K562 (cell line): ENCODE results near the gene KLHL22. TPM values are rescaled to one million over a fixed set of nuclear protein-coding genes. Genes with fewer than 3 reads are reported as not detected.

Experiments
- FOXK1 ChIP-seq: sonication (generic); formaldehyde crosslinking; IDR thresholded peaks from 2 replicates; pipeline ENCODE4 v1.8.0; 2022; ENCODE audit warnings: missing genetic modification reagents, mild to moderate bottlenecking, borderline replicate concordance
- HDAC8 ChIP-seq: fragments of 450-650 bp; IDR thresholded peaks from 2 replicates; pipeline ENCODE4 v1.6.1; 2016; ENCODE audit warnings: mild to moderate bottlenecking, missing genetic modification characterization, moderate library complexity, missing compliant biosample characterization
- SAFB2 ChIP-seq: fragments of 200-400 bp; formaldehyde crosslinking; IDR thresholded peaks from 2 replicates; pipeline ENCODE4 v1.6.1; 2018; ENCODE audit warnings: borderline replicate concordance, low read length, low read depth, moderate library complexity; ENCODE audit not compliant: severe bottlenecking
- SNIP1 ChIP-seq: fragments of 450-650 bp; IDR thresholded peaks from 2 replicates; pipeline ENCODE4 v1.7.1; 2017; ENCODE audit warnings: low read depth, mild to moderate bottlenecking
- TBL1XR1 ChIP-seq, 2 experiments: IDR thresholded peaks; 2 replicates each; pipeline ENCODE4 v1.6.1; 2012; ENCODE audit warnings: improper control_type of control experiment in 2 of 2, low read length in 2 of 2, mild to moderate bottlenecking in 1 of 2
- ZNF24 ChIP-seq: fragments of 450-650 bp; IDR thresholded peaks from 2 replicates; pipeline ENCODE4 v1.6.1; 2016
- ZNF384 ChIP-seq: IDR thresholded peaks from 2 replicates; pipeline ENCODE4 v1.6.1; 2012; ENCODE audit warnings: low read depth, low read length, improper control_type of control experiment
- polyA plus RNA-seq, 8 experiments: library from polyadenylated mRNA; depleted of rRNA in 4 of 8; stranded (reverse) in 5 of 8; unstranded in 3 of 8; fragments of >200 nt; fragmentation: Nextera tagmentation in 2 of 8; fragmentation: Illumina TruSeq in 1 of 8; extraction: Ambion mirVana in 2 of 8; extraction: Trizol in 1 of 8; gene quantifications; 2 replicates each; pipeline versions ENCODE4 v1.2.1 to v1.2.3, GENCODE V29; 2011 to 2014; ENCODE audit warnings: inconsistent platforms in 1 of 8, missing spikeins in 1 of 8
- total RNA-seq, 7 experiments: library from RNA; depleted of rRNA in 6 of 7; stranded (reverse); fragments of >200 nt in 6 of 7; fragmentation: Illumina TruSeq in 2 of 7; extraction: Trizol in 2 of 7; gene quantifications; 2 replicates each; pipeline versions ENCODE4 v1.2.1 to v1.2.3, GENCODE V29; 2011 to 2021; ENCODE audit warnings: low replicate concordance in 1 of 7
- TF ChIP-seq, protein P1 (sequence below): fragments of 250-450 bp; sonication (Bioruptor Pico); IDR thresholded peaks from 2 replicates; pipeline ENCODE4 v1.9.0; 2021; ENCODE audit warnings: mild to moderate bottlenecking, inconsistent platforms
- TF ChIP-seq, protein P2 (sequence below), 2 experiments: fragments of 150-350 bp in 1 of 2; IDR thresholded peaks; 2 replicates each; pipeline ENCODE4 v1.6.1; 2012 to 2016; ENCODE audit warnings: low read depth in 2 of 2, low read length in 2 of 2, mild to moderate bottlenecking in 1 of 2, moderate library complexity in 1 of 2
- TF ChIP-seq, protein P3 (sequence below): fragments of 250-450 bp; sonication (Bioruptor Pico); IDR thresholded peaks from 2 replicates; pipeline ENCODE4 v1.8.0; 2022; ENCODE audit warnings: inconsistent platforms

Gene KLHL22
- total and polyA plus RNA-seq, 9 of the 15 experiments (the other 6 are each of a cell fraction or from before 2014, with no cell fraction given) = 1.3 to 25.6 (median 15.2) TPM

DNA sequence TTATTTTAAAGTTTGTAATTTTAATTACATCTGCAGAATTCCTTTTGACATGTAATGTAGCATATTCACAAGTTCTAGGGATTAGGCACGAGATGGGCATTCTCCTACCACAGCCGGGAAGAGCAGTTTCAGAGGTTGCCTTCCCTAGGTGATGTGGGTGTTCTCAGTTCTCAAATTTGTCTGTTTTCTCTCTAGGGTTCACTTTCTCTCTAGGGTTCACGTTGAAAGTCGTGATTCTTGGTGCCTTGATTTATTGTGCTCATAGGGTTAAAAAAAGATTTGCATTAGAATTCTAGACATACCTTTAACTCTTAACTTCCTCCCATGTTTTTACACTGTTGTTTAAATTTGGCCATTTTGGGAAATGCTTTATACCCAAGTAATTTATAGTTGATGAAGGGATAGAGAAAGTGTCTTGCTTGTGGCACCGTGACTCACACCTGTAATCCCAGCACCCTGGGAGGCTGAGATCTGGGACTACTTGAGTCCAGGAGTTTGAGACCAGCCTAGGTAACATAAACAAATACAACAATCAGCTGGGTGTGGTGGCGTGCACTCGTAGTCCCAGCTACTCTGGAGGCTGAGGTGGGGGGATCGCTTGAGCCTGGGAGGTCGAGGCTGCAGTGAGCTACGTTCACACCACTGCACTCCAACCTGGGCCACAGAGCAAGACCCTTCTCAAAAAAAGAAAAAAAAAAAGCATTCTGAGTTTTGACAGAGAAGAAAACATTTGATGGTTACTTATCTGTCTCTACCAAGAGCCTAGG, 15.4 kb upstream of the KLHL22 start (continued):
- TF ChIP-seq, protein P1, sequence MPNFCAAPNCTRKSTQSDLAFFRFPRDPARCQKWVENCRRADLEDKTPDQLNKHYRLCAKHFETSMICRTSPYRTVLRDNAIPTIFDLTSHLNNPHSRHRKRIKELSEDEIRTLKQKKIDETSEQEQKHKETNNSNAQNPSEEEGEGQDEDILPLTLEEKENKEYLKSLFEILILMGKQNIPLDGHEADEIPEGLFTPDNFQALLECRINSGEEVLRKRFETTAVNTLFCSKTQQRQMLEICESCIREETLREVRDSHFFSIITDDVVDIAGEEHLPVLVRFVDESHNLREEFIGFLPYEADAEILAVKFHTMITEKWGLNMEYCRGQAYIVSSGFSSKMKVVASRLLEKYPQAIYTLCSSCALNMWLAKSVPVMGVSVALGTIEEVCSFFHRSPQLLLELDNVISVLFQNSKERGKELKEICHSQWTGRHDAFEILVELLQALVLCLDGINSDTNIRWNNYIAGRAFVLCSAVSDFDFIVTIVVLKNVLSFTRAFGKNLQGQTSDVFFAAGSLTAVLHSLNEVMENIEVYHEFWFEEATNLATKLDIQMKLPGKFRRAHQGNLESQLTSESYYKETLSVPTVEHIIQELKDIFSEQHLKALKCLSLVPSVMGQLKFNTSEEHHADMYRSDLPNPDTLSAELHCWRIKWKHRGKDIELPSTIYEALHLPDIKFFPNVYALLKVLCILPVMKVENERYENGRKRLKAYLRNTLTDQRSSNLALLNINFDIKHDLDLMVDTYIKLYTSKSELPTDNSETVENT (CRISPR knock-in tag) = no peak
- TF ChIP-seq, protein P2, sequence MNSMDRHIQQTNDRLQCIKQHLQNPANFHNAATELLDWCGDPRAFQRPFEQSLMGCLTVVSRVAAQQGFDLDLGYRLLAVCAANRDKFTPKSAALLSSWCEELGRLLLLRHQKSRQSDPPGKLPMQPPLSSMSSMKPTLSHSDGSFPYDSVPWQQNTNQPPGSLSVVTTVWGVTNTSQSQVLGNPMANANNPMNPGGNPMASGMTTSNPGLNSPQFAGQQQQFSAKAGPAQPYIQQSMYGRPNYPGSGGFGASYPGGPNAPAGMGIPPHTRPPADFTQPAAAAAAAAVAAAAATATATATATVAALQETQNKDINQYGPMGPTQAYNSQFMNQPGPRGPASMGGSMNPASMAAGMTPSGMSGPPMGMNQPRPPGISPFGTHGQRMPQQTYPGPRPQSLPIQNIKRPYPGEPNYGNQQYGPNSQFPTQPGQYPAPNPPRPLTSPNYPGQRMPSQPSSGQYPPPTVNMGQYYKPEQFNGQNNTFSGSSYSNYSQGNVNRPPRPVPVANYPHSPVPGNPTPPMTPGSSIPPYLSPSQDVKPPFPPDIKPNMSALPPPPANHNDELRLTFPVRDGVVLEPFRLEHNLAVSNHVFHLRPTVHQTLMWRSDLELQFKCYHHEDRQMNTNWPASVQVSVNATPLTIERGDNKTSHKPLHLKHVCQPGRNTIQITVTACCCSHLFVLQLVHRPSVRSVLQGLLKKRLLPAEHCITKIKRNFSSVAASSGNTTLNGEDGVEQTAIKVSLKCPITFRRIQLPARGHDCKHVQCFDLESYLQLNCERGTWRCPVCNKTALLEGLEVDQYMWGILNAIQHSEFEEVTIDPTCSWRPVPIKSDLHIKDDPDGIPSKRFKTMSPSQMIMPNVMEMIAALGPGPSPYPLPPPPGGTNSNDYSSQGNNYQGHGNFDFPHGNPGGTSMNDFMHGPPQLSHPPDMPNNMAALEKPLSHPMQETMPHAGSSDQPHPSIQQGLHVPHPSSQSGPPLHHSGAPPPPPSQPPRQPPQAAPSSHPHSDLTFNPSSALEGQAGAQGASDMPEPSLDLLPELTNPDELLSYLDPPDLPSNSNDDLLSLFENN (IDR thresholded peaks at IDR 0.05; ENCODE audit: low read depth in 2 of 2, low read length in 2 of 2) = peak in 1 of 2 experiments; percentile 69; a peak in 2 of 4 replicates
- TF ChIP-seq TBL1XR1 (IDR thresholded peaks at IDR 0.05; ENCODE audit: low read length in 2 of 2) = peak in 1 of 2 experiments; percentile 33; a peak in 1 of 4 replicates
- TF ChIP-seq, protein P3, sequence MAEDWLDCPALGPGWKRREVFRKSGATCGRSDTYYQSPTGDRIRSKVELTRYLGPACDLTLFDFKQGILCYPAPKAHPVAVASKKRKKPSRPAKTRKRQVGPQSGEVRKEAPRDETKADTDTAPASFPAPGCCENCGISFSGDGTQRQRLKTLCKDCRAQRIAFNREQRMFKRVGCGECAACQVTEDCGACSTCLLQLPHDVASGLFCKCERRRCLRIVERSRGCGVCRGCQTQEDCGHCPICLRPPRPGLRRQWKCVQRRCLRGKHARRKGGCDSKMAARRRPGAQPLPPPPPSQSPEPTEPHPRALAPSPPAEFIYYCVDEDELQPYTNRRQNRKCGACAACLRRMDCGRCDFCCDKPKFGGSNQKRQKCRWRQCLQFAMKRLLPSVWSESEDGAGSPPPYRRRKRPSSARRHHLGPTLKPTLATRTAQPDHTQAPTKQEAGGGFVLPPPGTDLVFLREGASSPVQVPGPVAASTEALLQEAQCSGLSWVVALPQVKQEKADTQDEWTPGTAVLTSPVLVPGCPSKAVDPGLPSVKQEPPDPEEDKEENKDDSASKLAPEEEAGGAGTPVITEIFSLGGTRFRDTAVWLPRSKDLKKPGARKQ = no peak
- no peak for TF ChIP-seq SNIP1
- TF ChIP-seq HDAC8 (tag) = peak; percentile 5; the same call in 1 of the 2 replicates
- TF ChIP-seq ZNF384 = peak; percentile 59; the same call in 1 of the 2 replicates
- TF ChIP-seq SAFB2 = no peak
- TF ChIP-seq ZNF24 = no peak
- TF ChIP-seq FOXK1 = peak; percentile 66; the same call in 1 of the 2 replicates
